Measurements from ENCODE around the gene ZDHHC14.

DNA sequence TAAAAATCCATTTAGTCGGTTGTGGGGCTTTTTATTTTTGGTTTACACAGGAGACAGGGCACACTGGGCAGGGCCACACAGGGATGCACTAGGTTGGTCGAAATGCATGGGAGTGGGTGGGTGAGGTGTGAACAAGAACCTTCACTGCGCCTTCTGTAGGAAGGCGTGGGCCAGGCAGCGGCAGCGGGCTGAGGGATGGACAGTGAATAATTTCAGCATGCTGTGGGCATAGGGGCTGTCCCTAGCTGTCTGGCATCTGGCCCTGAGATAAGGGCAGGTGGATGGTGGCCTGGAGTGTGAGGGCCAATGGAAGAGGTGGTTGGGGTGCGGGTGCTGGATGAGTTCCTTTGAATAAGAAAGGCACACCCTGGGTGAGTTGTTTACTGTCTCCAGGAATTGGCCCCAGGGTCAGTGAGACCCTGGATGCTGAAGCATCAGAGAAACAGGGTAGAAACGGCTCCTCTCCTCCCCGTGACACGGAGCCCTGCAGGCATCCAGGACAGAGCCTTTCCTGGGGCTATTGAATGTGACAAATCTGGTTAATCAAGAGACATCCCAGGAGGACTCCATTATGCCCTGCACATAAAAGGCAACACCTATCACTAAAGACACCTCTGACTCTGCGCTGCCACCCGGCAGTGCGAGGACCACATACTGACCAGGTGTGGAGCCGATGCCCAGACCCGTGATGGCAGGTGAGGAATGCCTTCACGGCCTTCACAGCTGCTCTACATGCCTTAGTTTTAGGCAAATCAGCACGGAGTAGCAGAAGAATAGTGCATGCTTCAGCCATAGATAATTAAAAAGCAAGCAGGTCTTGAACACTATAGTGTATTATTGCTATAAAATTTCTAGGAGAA lies 319.0 kb downstream of the ZDHHC14 start:
- TF ChIP-seq, protein P1, sequence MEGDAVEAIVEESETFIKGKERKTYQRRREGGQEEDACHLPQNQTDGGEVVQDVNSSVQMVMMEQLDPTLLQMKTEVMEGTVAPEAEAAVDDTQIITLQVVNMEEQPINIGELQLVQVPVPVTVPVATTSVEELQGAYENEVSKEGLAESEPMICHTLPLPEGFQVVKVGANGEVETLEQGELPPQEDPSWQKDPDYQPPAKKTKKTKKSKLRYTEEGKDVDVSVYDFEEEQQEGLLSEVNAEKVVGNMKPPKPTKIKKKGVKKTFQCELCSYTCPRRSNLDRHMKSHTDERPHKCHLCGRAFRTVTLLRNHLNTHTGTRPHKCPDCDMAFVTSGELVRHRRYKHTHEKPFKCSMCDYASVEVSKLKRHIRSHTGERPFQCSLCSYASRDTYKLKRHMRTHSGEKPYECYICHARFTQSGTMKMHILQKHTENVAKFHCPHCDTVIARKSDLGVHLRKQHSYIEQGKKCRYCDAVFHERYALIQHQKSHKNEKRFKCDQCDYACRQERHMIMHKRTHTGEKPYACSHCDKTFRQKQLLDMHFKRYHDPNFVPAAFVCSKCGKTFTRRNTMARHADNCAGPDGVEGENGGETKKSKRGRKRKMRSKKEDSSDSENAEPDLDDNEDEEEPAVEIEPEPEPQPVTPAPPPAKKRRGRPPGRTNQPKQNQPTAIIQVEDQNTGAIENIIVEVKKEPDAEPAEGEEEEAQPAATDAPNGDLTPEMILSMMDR (IDR thresholded peaks at IDR 0.05) = no peak
- TF ChIP-seq POLR2A (IDR thresholded peaks at IDR 0.05) = no peak
- TF ChIP-seq EP300 (IDR thresholded peaks at IDR 0.05) = no peak

Measured in ovary (tissue), 3 donors.